GM12878 (cell line): ENCODE measurements around the gene PRRC2B. TPM values are rescaled to one million over a fixed set of nuclear protein-coding genes. Genes with fewer than 3 reads are reported as not detected.

Experiments
- ATAC-seq: fragments of 200-7000 bp; cut with Tn5 transposase; 3 replicates; pipeline ENCODE4 v1.9.1; 2020; ENCODE audit warnings: mild to moderate bottlenecking, moderate library complexity
- BruUV-seq: library from RNA; stranded (reverse); fragments of 400-500 nt; replicated peaks from 2 replicates; lab custom pipeline; 2021; lab: Mats Ljungman, UMichigan
- CTCF ChIA-PET: fragments of 300-600 bp; sonication (Branson Sonifier 250); formaldehyde crosslinking; extraction: SDS; loops from one replicate; lab custom pipeline; 2021; ENCODE audit warnings: inconsistent platforms; lab: Yijun Ruan, JAX
- POLR2A ChIA-PET: fragments of 350-600 bp; formaldehyde crosslinking; extraction: SDS; loops from one replicate; lab custom pipeline; 2021; ENCODE audit warnings: inconsistent platforms; lab: Charles Lee
- RAD21 ChIA-PET: fragments of 300-600 bp; sonication (Branson Sonifier 250); formaldehyde crosslinking; loops from one replicate; lab custom pipeline; 2023; ENCODE audit warnings: antibody characterized with exemption; ENCODE audit not compliant: unreplicated experiment; lab: Charles Lee
- SMC1A ChIA-PET: fragments of 300-600 bp; sonication (Branson Sonifier 250); formaldehyde crosslinking; loops from one replicate; lab custom pipeline; 2023; ENCODE audit not compliant: unreplicated experiment, uncharacterized antibody; lab: Charles Lee
- DNase-seq: peaks from one replicate; pipeline ENCODE4 v3.0.0-alpha.2; 2011; ENCODE audit warnings: low read depth, low spot score
- FAIRE-seq: peaks from 3 replicates; lab custom pipeline; 2011; peaks lifted over from hg19 to GRCh38; lab: Jason Lieb, UNC
- H2AFZ ChIP-seq: 2 replicates; pipeline ENCODE4 v1.6.0; 2011; ENCODE audit warnings: low read depth, low read length, control low read depth; ENCODE audit not compliant: control insufficient read depth
- H3K27ac ChIP-seq: 2 replicates; pipeline ENCODE4 v1.5.1; 2011; ENCODE audit warnings: control low read depth; ENCODE audit not compliant: control insufficient read depth, insufficient read depth
- H3K27me3 ChIP-seq, 2 experiments: replicated peaks in 1 of 2; 2 replicates each; pipeline versions ENCODE4 v1.6.0 to v1.6.1; 2011; ENCODE audit warnings: low read length in 1 of 2; ENCODE audit not compliant: control insufficient read depth in 2 of 2, insufficient read depth in 2 of 2
- H3K36me3 ChIP-seq, 2 experiments: 2 replicates each; pipeline ENCODE4 v1.5.1; 2011; ENCODE audit warnings: low read length in 1 of 2; ENCODE audit not compliant: control insufficient read depth in 2 of 2, insufficient read depth in 2 of 2
- H3K4me1 ChIP-seq: 2 replicates; pipeline ENCODE4 v1.6.1; 2011; ENCODE audit warnings: mild to moderate bottlenecking, low read length, moderate library complexity, mixed read lengths; ENCODE audit not compliant: control insufficient read depth, insufficient read depth
- H3K4me2 ChIP-seq: 2 replicates; pipeline ENCODE4 v1.6.0; 2011; ENCODE audit warnings: control low read depth; ENCODE audit not compliant: control insufficient read depth, insufficient read depth
- H3K4me3 ChIP-seq: fragments of 200-600 bp; sonication (generic); 2 replicates; pipeline ENCODE4 v1.5.1; 2016
- H3K79me2 ChIP-seq: 2 replicates; pipeline ENCODE4 v1.6.0; 2011; ENCODE audit warnings: low read length; ENCODE audit not compliant: control insufficient read depth, insufficient read depth
- H3K9ac ChIP-seq: 2 replicates; pipeline ENCODE4 v1.8.0; 2011; ENCODE audit warnings: low read length, control low read depth, mixed read lengths; ENCODE audit not compliant: control insufficient read depth, insufficient read depth
- H3K9me3 ChIP-seq: replicated peaks from 3 replicates; pipeline ENCODE4 v1.5.1; 2011; ENCODE audit warnings: mild to moderate bottlenecking, low read length; ENCODE audit not compliant: control insufficient read depth, insufficient read depth
- H4K20me1 ChIP-seq: 2 replicates; pipeline ENCODE4 v1.6.0; 2011; ENCODE audit not compliant: control insufficient read depth, insufficient read depth
- ATF3 ChIP-seq: IDR thresholded peaks from 2 replicates; pipeline ENCODE4 v1.6.1; 2011; ENCODE audit warnings: low read depth, mild to moderate bottlenecking, low read length, moderate library complexity, borderline replicate concordance; ENCODE audit errors: extremely low read depth
- CBX3 ChIP-seq: fragments of 200-600 bp; sonication (generic); IDR thresholded peaks from 2 replicates; pipeline ENCODE4 v1.6.1; 2016; ENCODE audit warnings: low read depth, borderline replicate concordance
- LARP7 ChIP-seq: fragments of 450-650 bp; IDR thresholded peaks from 2 replicates; pipeline ENCODE4 v1.6.1; 2017; ENCODE audit warnings: mild to moderate bottlenecking
- MEF2B ChIP-seq: fragments of 450-650 bp; IDR thresholded peaks from 2 replicates; pipeline ENCODE4 v1.6.1; 2018; ENCODE audit warnings: mild to moderate bottlenecking, moderate library complexity; ENCODE audit not compliant: partially characterized antibody, poor library complexity, severe bottlenecking
- MTA3 ChIP-seq: IDR thresholded peaks from 2 replicates; pipeline ENCODE4 v1.6.1; 2012; ENCODE audit warnings: low read length, inconsistent platforms, borderline replicate concordance
- NFIC ChIP-seq: IDR thresholded peaks from 2 replicates; pipeline ENCODE4 v1.6.1; 2012; ENCODE audit warnings: low read depth, mild to moderate bottlenecking, inconsistent platforms, low read length, moderate library complexity
- NFYA ChIP-seq: IDR thresholded peaks from 2 replicates; pipeline ENCODE4 v1.6.1; 2011; ENCODE audit warnings: low read depth, mild to moderate bottlenecking, low read length, improper control_type of control experiment, borderline replicate concordance
- NR2F1 ChIP-seq: fragments of 450-650 bp; conservative IDR thresholded peaks from 2 replicates; pipeline ENCODE4 v1.6.1; 2017; ENCODE audit warnings: mild to moderate bottlenecking
- POLR2AphosphoS2 ChIP-seq: IDR thresholded peaks from 2 replicates; pipeline ENCODE4 v1.6.1; 2011; ENCODE audit warnings: low read depth, mild to moderate bottlenecking, low read length, improper control_type of control experiment, moderate library complexity
- POU2F2 ChIP-seq: IDR thresholded peaks from 3 replicates; pipeline ENCODE4 v1.6.1; 2011; ENCODE audit warnings: low read depth, mild to moderate bottlenecking, low read length, borderline replicate concordance
- RFX5 ChIP-seq: IDR thresholded peaks from 2 replicates; pipeline ENCODE4 v1.6.1; 2011; ENCODE audit warnings: low read depth, low read length, improper control_type of control experiment
- SREBF2 ChIP-seq: IDR thresholded peaks from 2 replicates; pipeline ENCODE4 v1.6.1; 2012; ENCODE audit warnings: mild to moderate bottlenecking, low read length
- ZNF622 ChIP-seq: fragments of 450-650 bp; IDR thresholded peaks from 2 replicates; pipeline ENCODE4 v1.6.1; 2017; ENCODE audit warnings: mild to moderate bottlenecking, inconsistent platforms
- WGBS: methylation state at CpG from one replicate; pipeline ENCODE4 v1.1.6; 2016; ENCODE audit warnings: low lambda C conversion rate; ENCODE audit not compliant: insufficient replicate concordance, insufficient coverage; ENCODE audit errors: missing lambda C conversion rate; 5-methylcytosine and 5-hydroxymethylcytosine counted together
- in situ Hi-C: fragments of 300-500 bp; cut with MboI; formaldehyde crosslinking; loops from 9 replicates; pipeline ENCODE4 v1.14.3; 2018; ENCODE audit warnings: mixed read lengths
- intact Hi-C: fragments of 100-400 bp; cut with micrococcal nuclease; formaldehyde crosslinking; loops from one replicate; pipeline ENCODE4 v1.14.2; 2022; ENCODE audit not compliant: unreplicated experiment
- polyA plus RNA-seq, 11 experiments: library from polyadenylated mRNA; depleted of rRNA in 4 of 11; unstranded in 6 of 11; stranded (reverse) in 5 of 11; fragments of >200 nt; fragmentation: Nextera tagmentation in 4 of 11; fragmentation: Illumina TruSeq in 1 of 11; extraction: Ambion mirVana in 4 of 11; extraction: Trizol in 1 of 11; gene quantifications; 1 replicate in 1 of 11; 2 replicates in 10 of 11; pipeline versions ENCODE4 v1.2.1 to v1.2.3, GENCODE V29; 2011 to 2016; ENCODE audit warnings: inconsistent platforms in 2 of 11, missing spikeins in 2 of 11, low read depth in 1 of 11
- total RNA-seq, 4 experiments: library from RNA; depleted of rRNA in 3 of 4; stranded (reverse); fragments of >200 nt in 3 of 4; fragmentation: Illumina TruSeq in 1 of 4; extraction: Trizol in 1 of 4; gene quantifications; 2 replicates each; pipeline versions ENCODE4 v1.2.1 to v1.2.3, GENCODE V29; 2013 to 2021
- TF ChIP-seq, protein P1 (sequence below): IDR thresholded peaks from 2 replicates; pipeline ENCODE4 v1.6.1; 2012; ENCODE audit warnings: low read depth, low read length, improper control_type of control experiment
- TF ChIP-seq, protein P2 (sequence below): IDR thresholded peaks from 2 replicates; pipeline ENCODE4 v1.6.1; 2011; ENCODE audit warnings: mild to moderate bottlenecking, low read depth, low read length, moderate library complexity; ENCODE audit not compliant: insufficient replicate concordance
- TF ChIP-seq, protein P3 (sequence below): fragments of 450-650 bp; IDR thresholded peaks from 2 replicates; pipeline ENCODE4 v1.6.1; 2017; ENCODE audit warnings: antibody characterized with exemption, mild to moderate bottlenecking, moderate library complexity

The PRRC2B gene
- total and polyA plus RNA-seq, 10 of the 15 experiments (the other 5 are each of a cell fraction or from before 2014, with no cell fraction given), result 0.84 to 155 (median 28.7) TPM

DNA sequence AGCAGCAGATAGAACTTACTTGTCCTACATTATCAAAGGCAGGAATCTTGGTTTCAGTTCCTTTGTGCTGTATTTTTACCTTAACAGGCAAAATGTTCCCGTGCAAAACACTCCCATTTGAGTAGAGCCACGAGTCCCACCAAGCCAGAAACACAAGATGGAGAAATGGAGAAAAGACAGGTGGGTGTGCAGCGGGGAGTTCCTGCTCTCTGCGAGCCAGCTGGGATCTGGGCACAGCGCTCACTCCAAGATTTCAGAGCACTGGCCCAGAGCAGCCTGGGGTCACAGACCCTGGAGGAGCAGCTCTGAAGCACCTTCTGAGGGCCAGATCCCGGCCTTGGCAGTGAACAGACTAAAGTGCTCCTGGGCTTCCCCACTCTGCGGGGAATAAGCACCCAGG, 134.3 kb downstream of the PRRC2B start (continued):
- TF ChIP-seq, protein P1, sequence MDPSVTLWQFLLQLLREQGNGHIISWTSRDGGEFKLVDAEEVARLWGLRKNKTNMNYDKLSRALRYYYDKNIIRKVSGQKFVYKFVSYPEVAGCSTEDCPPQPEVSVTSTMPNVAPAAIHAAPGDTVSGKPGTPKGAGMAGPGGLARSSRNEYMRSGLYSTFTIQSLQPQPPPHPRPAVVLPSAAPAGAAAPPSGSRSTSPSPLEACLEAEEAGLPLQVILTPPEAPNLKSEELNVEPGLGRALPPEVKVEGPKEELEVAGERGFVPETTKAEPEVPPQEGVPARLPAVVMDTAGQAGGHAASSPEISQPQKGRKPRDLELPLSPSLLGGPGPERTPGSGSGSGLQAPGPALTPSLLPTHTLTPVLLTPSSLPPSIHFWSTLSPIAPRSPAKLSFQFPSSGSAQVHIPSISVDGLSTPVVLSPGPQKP, result no peak
- TF ChIP-seq POU2F2 (no peak), MEF2B (no peak), NR2F1 (no peak), POLR2AphosphoS2 (no peak), SREBF2 (no peak)
- TF ChIP-seq, protein P2, sequence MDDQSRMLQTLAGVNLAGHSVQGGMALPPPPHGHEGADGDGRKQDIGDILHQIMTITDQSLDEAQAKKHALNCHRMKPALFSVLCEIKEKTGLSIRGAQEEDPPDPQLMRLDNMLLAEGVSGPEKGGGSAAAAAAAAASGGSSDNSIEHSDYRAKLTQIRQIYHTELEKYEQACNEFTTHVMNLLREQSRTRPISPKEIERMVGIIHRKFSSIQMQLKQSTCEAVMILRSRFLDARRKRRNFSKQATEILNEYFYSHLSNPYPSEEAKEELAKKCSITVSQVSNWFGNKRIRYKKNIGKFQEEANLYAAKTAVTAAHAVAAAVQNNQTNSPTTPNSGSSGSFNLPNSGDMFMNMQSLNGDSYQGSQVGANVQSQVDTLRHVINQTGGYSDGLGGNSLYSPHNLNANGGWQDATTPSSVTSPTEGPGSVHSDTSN, result no peak
- TF ChIP-seq, all 136 proteins: peak for 0

GRCh38 chr9:131528886-131529505, 135.1 kb downstream of the PRRC2B start:
- ChIA-PET CTCF (no interaction called here), POLR2A (interaction anchor here (0.5 kb wide), 1 partner anchor 663 kb away, joined by 9 read pairs; no protein-coding TSS in a partner anchor), RAD21 (no interaction called here), SMC1A (no interaction called here)
- ATAC-seq (no peak), DNase-seq (no peak), FAIRE-seq (no peak)
- no TSS peak for BruUV-seq
- in situ Hi-C loops, result no loop called here
- Histone ChIP-seq H4K20me1 (no peaks in the 10 kb centered on the region), H3K79me2 (peaks cover 11% of the 10 kb centered on the region), H3K9ac (no peak overlapping the region), H3K9me3 (no peaks in the 10 kb centered on the region), H3K27me3 (no peaks in the 10 kb centered on the region), H3K4me1 (peaks cover 4% of the 10 kb centered on the region), H3K27ac (no peak overlapping the region), H3K4me2 (no peak overlapping the region), H3K4me3 (no peak overlapping the region), H2AFZ (no peak overlapping the region), H3K36me3 (peaks cover 7 to 11% of the 10 kb centered on the region in 2 experiments; a peak in 3 of 4 replicates)
- intact Hi-C loops, result no loop called here
- WGBS, result 96% methylated on average over 34 of the region's 35 CpGs
- TF ChIP-seq, protein P2, result no peak
- TF ChIP-seq NFYA, result no peak
- TF ChIP-seq, protein P3, sequence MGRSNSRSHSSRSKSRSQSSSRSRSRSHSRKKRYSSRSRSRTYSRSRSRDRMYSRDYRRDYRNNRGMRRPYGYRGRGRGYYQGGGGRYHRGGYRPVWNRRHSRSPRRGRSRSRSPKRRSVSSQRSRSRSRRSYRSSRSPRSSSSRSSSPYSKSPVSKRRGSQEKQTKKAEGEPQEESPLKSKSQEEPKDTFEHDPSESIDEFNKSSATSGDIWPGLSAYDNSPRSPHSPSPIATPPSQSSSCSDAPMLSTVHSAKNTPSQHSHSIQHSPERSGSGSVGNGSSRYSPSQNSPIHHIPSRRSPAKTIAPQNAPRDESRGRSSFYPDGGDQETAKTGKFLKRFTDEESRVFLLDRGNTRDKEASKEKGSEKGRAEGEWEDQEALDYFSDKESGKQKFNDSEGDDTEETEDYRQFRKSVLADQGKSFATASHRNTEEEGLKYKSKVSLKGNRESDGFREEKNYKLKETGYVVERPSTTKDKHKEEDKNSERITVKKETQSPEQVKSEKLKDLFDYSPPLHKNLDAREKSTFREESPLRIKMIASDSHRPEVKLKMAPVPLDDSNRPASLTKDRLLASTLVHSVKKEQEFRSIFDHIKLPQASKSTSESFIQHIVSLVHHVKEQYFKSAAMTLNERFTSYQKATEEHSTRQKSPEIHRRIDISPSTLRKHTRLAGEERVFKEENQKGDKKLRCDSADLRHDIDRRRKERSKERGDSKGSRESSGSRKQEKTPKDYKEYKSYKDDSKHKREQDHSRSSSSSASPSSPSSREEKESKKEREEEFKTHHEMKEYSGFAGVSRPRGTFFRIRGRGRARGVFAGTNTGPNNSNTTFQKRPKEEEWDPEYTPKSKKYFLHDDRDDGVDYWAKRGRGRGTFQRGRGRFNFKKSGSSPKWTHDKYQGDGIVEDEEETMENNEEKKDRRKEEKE, result no peak
- TF ChIP-seq RFX5, result no peak
- TF ChIP-seq LARP7, result no peak
- no peak for TF ChIP-seq ZNF622
- TF ChIP-seq NFIC, result no peak
- no peak for TF ChIP-seq ATF3
- no peak for TF ChIP-seq CBX3
- TF ChIP-seq MTA3, result no peak
